ENCODE measurements around the gene IL31. TPM values are rescaled to one million over a fixed set of nuclear protein-coding genes. Genes with fewer than 3 reads are reported as not detected.

The IL31 gene
- total RNA-seq, 1 donor from 2014 or later, result not detected

GRCh38 chr12:122142857-122143256 is 31.2 kb downstream of the IL31 start:
- Histone ChIP-seq H3K27ac (no peak overlapping the region), H3K27me3 (ENCODE audit: low read depth) (no peaks in the 10 kb centered on the region), H3K36me3 (peaks cover 67% of the 10 kb centered on the region), H3K4me3 (no peak overlapping the region), H3K4me1 (no peaks in the 10 kb centered on the region), H3K9me3 (no peaks in the 10 kb centered on the region)
- intact Hi-C loops (cut with DNase I), result no loop called here
- ATAC-seq (peak in 1 of 2 donors; percentile 5), DNase-seq (no peak)
- no peak for TF ChIP-seq CTCF (IDR thresholded peaks at IDR 0.05)

- Histone ChIP-seq H3K27me3 (ENCODE audit: low read depth) (no peaks in the 10 kb centered on the region), H3K27ac (no peak overlapping the region), H3K4me3 (no peak overlapping the region), H3K4me1 (no peaks in the 10 kb centered on the region), H3K36me3 (peaks cover 69% of the 10 kb centered on the region), H3K9me3 (no peaks in the 10 kb centered on the region)
- ATAC-seq (no peak), DNase-seq (no peak)
- intact Hi-C loops (cut with DNase I), result no loop called here
- TF ChIP-seq CTCF (IDR thresholded peaks at IDR 0.05), result no peak
These were observed 31.9 kb downstream of the IL31 start for GRCh38 chr12:122141911-122142725.

- DNase-seq (no peak), ATAC-seq (no peak)
- no peak overlapping the region for H3K27ac ChIP-seq
- H3K27me3 ChIP-seq (ENCODE audit: low read depth), result no peaks in the 10 kb centered on the region
- H3K4me3 ChIP-seq, result no peak overlapping the region
- no peak for TF ChIP-seq CTCF (IDR thresholded peaks at IDR 0.05)
- peaks cover 80% of the 10 kb centered on the region for H3K36me3 ChIP-seq
- no peaks in the 10 kb centered on the region for H3K4me1 ChIP-seq
- H3K9me3 ChIP-seq, result no peaks in the 10 kb centered on the region
- intact Hi-C loops (cut with DNase I), result no loop called here
These were observed 33.4 kb downstream of the IL31 start for GRCh38 chr12:122140467-122141257.

GRCh38 chr12:122139941-122140340 is 34.1 kb downstream of the IL31 start:
- no peak for DNase-seq
- Histone ChIP-seq H3K4me1 (no peaks in the 10 kb centered on the region), H3K9me3 (no peaks in the 10 kb centered on the region), H3K27me3 (ENCODE audit: low read depth) (no peaks in the 10 kb centered on the region), H3K4me3 (no peak overlapping the region), H3K27ac (no peak overlapping the region), H3K36me3 (peaks cover 87% of the 10 kb centered on the region)
- ATAC-seq, result no peak
- no peak for TF ChIP-seq CTCF (IDR thresholded peaks at IDR 0.05)
- intact Hi-C loops (cut with DNase I), result no loop called here

GRCh38 chr12:122139266-122139665 is 34.8 kb downstream of the IL31 start:
- peaks cover 94% of the 10 kb centered on the region for H3K36me3 ChIP-seq

More at GRCh38 chr12:122139266-122139665, 34.8 kb downstream of the IL31 start:
- no peaks in the 10 kb centered on the region for H3K9me3 ChIP-seq
- no peak for DNase-seq
- no peak overlapping the region for H3K4me3 ChIP-seq
- ATAC-seq, result no peak
- TF ChIP-seq CTCF (IDR thresholded peaks at IDR 0.05), result no peak
- H3K27me3 ChIP-seq (ENCODE audit: low read depth), result no peaks in the 10 kb centered on the region
- intact Hi-C loops (cut with DNase I), result no loop called here
- H3K4me1 ChIP-seq, result no peaks in the 10 kb centered on the region
- H3K27ac ChIP-seq, result no peak overlapping the region
